GF-D8 (cell line): ENCODE measurements around the gene CMTM7.

Source experiments
- DNase-seq: peaks from one replicate; lab custom pipeline; 2025; lab: John Stamatoyannopoulos, UW

CMTM7 gene, protein sequence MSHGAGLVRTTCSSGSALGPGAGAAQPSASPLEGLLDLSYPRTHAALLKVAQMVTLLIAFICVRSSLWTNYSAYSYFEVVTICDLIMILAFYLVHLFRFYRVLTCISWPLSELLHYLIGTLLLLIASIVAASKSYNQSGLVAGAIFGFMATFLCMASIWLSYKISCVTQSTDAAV

DNA sequence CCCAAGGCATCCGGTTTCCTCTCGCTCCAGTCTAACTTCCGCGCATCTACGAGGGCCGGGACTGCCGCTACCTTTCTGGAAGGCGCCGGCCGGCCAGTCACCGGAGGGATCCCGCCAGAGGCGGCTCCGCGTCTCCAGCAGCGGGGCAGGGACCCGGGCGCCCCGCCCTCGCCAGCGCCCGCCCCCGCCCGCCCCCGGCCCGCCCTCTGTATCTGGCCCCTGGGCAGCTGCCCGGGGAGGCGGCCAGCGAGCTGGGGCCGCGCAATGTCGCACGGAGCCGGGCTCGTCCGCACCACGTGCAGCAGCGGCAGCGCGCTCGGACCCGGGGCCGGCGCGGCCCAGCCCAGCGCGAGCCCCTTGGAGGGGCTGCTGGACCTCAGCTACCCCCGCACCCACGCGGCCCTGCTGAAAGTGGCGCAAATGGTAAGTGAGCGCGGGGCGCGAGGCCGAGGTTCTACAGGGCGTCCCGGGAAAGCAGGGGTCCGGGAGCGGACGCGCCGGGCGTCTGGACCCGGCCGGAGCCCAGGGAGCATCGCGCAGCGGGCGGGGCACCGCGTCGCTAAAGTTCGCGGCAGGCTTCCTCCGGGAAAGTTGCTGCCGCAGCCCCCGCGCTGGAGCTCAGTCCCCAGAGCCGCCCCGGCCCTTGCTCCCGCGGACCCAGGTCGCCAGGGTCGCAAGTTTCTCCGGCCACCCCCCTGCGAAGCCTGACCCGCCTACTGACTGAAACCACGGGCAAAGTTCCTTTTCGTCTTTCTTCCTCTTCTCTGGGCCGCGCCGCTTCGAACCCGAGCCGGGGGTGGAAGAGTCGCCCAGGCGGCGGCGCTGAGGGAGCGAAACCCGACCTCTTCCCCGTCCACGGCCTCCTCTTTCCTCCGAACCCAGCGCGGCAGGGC, at the start of gene CMTM7:
CMTM7 (plus strand) TSS at position 211 of the 893 bp plus-strand sequence; CDS start at position 265, 54 bp downstream.
- DNase-seq: peak; percentile 25

DNA sequence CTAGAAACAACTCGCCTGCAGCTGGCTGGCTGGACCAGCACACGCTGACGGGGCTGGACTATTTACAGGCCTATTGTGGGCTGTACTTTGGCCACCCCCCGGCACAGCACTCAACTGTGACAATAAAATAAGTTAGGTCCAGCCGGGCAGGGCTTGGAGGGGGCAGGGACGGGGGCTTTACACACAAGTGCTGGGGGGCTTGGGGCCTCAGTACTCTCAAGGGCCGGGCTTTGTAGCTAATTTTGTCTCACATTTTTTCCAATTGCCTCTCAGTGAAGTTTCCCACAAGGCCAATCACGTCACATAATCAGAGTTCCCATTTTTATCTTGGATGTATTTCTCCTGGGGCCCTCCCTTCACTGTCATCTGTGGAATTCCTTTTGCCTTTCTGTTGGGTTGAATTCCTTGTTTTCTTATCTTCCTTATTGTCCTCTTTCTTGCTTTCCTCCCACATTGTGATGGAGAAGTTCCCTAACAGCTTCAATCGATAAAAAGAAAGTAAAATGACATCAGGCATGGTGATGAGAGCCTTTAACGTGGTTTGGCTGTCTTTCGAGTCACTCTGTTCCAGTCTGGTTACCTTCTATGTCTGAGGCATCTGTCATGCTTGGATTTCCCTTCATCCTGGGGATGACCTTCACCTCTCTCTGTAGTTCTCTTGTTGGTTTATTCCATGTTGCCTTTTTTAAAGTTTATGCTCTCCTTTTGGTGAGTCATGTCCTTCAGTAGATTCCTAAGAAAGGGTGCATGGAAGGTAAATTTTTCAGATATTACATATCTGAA, 44.1 kb upstream of the CMTM7 start:
- no peak for DNase-seq

DNA sequence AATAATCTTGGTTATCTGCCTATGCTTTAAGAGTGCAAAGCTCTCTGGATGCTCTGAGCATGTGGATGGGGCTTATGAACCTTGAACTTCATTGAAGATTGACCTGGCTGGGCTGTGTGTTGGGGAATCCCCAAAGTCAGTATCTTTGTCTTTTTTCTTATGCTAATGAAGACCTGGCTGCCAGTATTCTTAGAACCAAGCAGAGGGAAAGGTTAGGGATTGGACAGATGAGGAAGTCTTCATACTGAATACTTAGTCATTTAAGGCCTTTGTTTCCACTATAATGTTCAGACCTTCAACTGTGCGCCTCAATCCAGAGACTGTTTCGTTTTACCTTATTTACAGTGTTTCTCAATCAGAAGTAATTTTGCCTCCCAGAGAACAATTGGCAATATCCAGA, 42.5 kb upstream of the CMTM7 start:
- no peak for DNase-seq

DNA sequence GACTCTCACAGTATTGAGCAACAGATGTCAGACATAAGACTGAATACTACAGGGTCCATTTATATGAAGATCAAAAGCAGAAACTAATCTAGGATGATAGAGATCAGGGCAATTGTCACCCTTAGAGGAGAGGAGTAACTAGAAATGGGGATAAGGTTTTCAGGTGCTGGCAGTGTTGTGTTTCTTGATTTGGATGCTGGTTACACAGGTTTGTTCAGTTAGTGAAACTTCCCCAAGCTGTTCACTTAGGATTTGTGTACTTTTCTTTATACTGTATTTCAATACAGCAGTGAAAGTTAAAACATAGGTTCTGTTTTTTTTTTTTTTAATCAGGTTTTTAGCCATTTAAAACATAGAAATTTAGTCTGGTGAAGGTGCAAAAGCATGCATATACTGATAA, 39.1 kb upstream of the CMTM7 start:
- no peak for DNase-seq

DNA sequence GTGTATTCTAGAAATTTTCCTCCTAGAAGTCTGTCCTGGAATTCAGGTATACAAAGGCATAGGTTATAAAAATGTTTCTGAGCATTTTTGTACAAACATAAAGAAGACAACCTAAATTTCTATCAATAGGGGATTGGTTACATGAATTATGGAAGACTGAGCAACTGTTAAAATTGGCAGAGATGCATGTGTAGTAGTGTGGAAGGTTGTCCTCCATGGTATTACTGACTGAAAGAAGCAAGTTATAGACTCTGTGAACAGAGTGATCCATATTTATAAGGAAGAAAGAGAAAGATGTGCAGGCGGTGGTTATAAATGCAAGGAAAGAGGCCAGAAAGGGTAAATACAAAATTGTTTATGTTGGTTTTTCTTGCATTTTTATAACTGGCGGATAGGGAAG, 38.3 kb upstream of the CMTM7 start:
- no peak for DNase-seq

GRCh38 chr3:32354362-32354778, 37.3 kb upstream of the CMTM7 start:
- DNase-seq: no peak

DNA sequence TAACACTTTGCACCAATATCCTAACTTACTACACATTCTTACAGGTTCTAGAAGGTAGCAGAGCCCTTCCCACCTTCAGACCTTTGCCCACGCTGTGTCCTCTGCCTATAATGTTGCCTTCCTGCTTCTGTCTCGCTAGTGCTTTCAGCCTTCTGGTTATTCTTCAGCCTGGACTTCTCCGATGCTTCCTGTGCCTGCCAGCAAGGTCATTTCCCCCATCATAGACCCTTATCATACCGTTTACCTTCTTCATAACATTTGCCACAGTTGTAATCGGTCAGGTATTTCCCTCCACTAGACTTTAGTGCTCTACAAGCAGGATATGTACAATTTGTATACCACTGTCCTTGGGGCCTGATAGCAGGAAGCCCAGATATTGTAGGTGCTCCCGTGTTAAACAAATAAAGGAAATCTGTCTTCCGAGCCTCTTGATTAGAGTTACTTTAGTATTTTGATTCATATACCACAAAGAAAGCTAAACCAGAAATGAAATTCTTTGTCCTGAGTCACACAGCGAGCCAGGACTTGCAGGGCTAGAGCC, 35.8 kb upstream of the CMTM7 start:
- no peak for DNase-seq

GRCh38 chr3:32359766-32360492, 31.7 kb upstream of the CMTM7 start:
- no peak for DNase-seq

DNA sequence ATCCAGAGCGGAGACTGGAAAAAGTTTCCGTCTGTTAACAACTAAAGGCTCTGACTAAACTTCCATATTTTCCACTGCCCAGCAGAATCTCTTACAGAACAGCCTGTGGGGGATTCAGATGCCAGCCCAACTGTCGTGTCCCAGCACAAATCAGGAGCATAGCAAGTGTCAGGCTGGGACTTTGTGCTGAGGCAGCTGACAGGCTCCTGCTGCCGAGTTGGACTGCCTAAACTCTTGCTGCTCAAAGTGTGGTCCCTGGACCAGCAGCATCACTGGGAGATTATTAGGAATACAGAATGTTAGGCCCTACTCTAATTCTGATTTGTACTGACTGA, 31.2 kb upstream of the CMTM7 start:
- DNase-seq: no peak

DNA sequence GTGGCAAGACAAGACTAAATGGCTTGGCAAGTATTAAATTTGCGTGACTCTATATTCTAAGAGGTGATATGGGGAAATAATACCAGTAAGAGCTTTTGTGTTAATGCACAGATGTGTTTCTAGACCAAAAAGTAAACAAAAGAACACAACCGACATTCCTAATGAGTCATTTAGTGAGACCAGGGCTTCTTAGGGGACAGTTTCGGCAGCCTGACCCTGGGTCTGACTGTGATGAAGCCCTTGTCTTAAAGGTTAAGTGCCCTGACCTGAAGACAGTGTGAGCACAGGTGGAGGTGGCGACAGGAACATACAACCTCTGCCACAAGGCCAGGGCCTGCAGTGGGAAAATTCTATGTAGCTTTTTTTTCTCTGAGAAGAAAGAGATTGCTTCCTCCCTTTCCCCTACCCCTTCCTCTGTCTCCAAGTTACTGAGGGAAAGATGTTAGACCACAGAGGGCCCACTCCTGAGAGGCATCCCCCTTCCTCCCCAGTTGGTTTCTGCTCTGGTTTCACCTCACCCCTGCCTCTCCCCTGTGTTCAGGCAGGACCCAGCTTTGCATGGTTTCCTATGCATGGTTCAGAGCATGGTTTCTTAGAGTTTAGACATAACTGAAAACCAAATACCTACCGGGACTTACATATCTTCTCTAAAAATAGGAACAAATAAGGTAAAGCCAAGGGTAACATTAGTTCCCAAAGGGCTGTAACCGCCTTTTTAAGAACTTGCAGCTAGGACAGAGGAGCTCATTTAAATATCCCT, 24.8 kb upstream of the CMTM7 start:
- no peak for DNase-seq

DNA sequence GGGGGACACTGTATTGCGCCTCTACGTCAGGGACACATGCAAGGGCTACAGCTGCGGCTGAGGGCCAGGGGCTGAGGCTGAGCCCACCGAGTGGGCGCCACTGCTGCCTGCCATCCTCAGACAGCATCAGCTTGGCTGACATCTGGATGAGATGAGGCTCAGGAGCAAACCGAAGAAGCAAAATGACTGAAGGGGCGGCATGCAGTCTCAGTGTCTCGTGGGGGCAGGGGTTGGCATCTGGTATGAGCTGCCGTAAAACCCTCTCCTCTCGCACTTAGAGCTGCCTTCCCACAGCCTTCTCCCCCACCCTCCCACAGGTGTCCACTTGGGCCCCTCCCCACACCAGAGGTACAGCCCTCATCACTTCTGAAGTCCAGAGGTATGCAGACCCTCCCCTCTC, 24.2 kb upstream of the CMTM7 start:
- no peak for DNase-seq

GRCh38 chr3:32371461-32372212, 20.0 kb upstream of the CMTM7 start:
- DNase-seq: no peak

GRCh38 chr3:32372213-32372490, 19.5 kb upstream of the CMTM7 start:
- no peak for DNase-seq

DNA sequence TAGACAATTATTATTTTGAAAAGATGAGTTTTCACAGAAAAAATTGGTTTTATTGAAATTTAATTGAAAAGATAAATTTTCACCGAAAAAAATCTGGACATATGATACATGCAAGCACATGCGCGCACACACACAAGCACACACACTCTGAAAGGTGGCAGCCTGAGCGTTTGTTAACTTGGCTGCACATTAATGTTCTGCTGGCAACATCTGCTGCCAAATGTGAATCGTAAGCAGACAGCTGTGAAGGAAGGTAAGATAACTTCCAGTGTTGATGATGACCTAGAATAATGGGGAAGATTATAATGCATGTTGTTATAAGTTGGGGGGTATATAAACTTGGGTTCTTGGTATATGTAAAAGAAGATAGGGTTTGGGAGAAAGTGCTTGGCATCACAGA, 18.4 kb upstream of the CMTM7 start:
- no peak for DNase-seq

GRCh38 chr3:32373844-32374243, 17.8 kb upstream of the CMTM7 start:
- no peak for DNase-seq

- DNase-seq: peak; percentile 26
Observed at GRCh38 chr3:32374788-32375595, 16.7 kb upstream of the CMTM7 start.

GRCh38 chr3:32375596-32375930, 16.1 kb upstream of the CMTM7 start:
- DNase-seq: no peak

- DNase-seq: no peak
Observed at GRCh38 chr3:32376115-32376514, 15.5 kb upstream of the CMTM7 start.

DNA sequence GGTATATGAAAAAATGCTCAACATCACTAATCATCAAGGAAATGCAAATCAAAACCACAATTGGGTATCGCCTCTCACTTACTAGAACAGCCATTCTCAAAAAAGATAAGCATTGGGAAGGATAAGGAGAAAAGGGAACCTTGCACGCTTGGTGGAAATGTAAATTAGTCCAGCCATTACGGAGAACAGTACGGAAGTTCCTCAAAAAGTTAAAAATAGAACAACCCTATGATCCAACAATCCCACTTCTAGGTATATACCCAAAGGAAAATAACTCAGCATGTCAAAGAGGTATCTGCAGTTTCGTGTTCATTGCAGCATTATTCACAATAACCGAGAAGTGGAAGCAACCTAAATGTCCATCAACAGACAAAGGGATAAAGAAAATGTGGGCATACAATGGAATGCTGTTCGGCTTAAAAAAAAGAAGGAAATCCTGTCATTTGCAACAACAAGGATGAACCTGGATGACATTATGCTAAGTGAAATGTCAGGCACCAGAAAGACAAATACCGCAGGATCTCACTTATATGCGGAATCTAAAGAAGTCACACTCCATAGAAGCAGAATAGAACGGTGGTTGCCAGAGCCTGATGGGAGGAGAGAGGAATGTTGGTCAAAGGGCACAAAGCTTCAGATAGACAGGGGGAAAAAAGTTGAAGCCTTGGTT, 11.7 kb upstream of the CMTM7 start:
- peak; percentile 27 for DNase-seq
